IMR-90 (cell line): ENCODE results near the gene TGDS. TPM values are rescaled to one million over a fixed set of nuclear protein-coding genes. Genes with fewer than 3 reads are reported as not detected.

ENCODE experiments used
- ATAC-seq: fragments of 200-7000 bp; cut with Tn5 transposase; 2 replicates; pipeline ENCODE4 v1.9.1; 2020; ENCODE audit warnings: low read depth, mild to moderate bottlenecking, moderate library complexity
- BruUV-seq: library from RNA; stranded (reverse); fragments of 400-500 nt; replicated peaks from 2 replicates; lab custom pipeline; 2021; lab: Mats Ljungman, UMichigan
- CTCF ChIA-PET: fragments of 300-600 bp; formaldehyde crosslinking; extraction: SDS; loops from one replicate; lab custom pipeline; 2021; ENCODE audit warnings: antibody characterized with exemption; lab: Yijun Ruan, JAX
- POLR2A ChIA-PET: fragments of 300-600 bp; sonication (Branson Sonifier 250); formaldehyde crosslinking; loops from one replicate; lab custom pipeline; 2022; ENCODE audit warnings: antibody characterized with exemption; ENCODE audit not compliant: unreplicated experiment; lab: Charles Lee
- DNase-seq: peaks from one replicate; pipeline ENCODE4 v3.0.0; 2013
- H2AFZ ChIP-seq: replicated peaks from 2 replicates; pipeline ENCODE3; 2013; ENCODE audit warnings: low read length, mild to moderate bottlenecking; ENCODE audit not compliant: poor library complexity
- H2AK5ac ChIP-seq: 2 replicates; pipeline ENCODE4 v1.6.1; 2013; ENCODE audit warnings: low read depth, low read length, inconsistent platforms
- H2AK9ac ChIP-seq: replicated peaks from 2 replicates; pipeline ENCODE3; 2013; ENCODE audit warnings: mild to moderate bottlenecking, low read depth, low read length, moderate library complexity; ENCODE audit not compliant: poor library complexity
- H2BK120ac ChIP-seq: 2 replicates; pipeline ENCODE4 v1.6.1; 2013; ENCODE audit warnings: low read depth, low read length, inconsistent platforms
- H2BK15ac ChIP-seq: 3 replicates; pipeline ENCODE4 v1.6.1; 2013; ENCODE audit warnings: low read depth, low read length, inconsistent platforms
- H2BK20ac ChIP-seq: 2 replicates; pipeline ENCODE4 v1.6.1; 2013; ENCODE audit warnings: low read depth, mild to moderate bottlenecking, inconsistent platforms, low read length, moderate library complexity
- H2BK5ac ChIP-seq: 2 replicates; pipeline ENCODE4 v1.6.1; 2013; ENCODE audit warnings: mild to moderate bottlenecking, low read depth, low read length, inconsistent platforms; ENCODE audit not compliant: poor library complexity, severe bottlenecking
- H3K14ac ChIP-seq: replicated peaks from 2 replicates; pipeline ENCODE4 v1.6.1; 2013; ENCODE audit warnings: low read depth, low read length, inconsistent platforms
- H3K18ac ChIP-seq: 2 replicates; pipeline ENCODE4 v1.6.1; 2013; ENCODE audit warnings: low read depth, low read length, control low read depth
- H3K23ac ChIP-seq: 2 replicates; pipeline ENCODE4 v1.6.1; 2013; ENCODE audit warnings: low read depth, low read length, inconsistent platforms
- H3K27ac ChIP-seq: 2 replicates; pipeline ENCODE4 v1.5.1; 2013; ENCODE audit warnings: mild to moderate bottlenecking, control low read depth, low read length; ENCODE audit not compliant: insufficient read depth
- H3K27me3 ChIP-seq: 2 replicates; pipeline ENCODE4 v1.6.1; 2013; ENCODE audit warnings: low read length; ENCODE audit not compliant: control insufficient read depth, insufficient read depth
- H3K36me3 ChIP-seq: 2 replicates; pipeline ENCODE4 v1.6.1; 2013; ENCODE audit warnings: low read length, mixed read lengths; ENCODE audit not compliant: control insufficient read depth, insufficient read depth
- H3K4ac ChIP-seq: 2 replicates; pipeline ENCODE4 v1.6.1; 2013; ENCODE audit warnings: low read depth, low read length, inconsistent platforms
- H3K4me1 ChIP-seq: 2 replicates; pipeline ENCODE4 v1.6.1; 2013; ENCODE audit warnings: low read length, mixed read lengths; ENCODE audit not compliant: control insufficient read depth, insufficient read depth
- H3K4me2 ChIP-seq: 2 replicates; pipeline ENCODE4 v1.6.1; 2013; ENCODE audit warnings: low read depth, mild to moderate bottlenecking, control low read depth, low read length, moderate library complexity
- H3K4me3 ChIP-seq: 2 replicates; pipeline ENCODE4 v1.5.1; 2013; ENCODE audit warnings: low read depth, mild to moderate bottlenecking, control low read depth, low read length, moderate library complexity; ENCODE audit not compliant: insufficient read depth
- H3K56ac ChIP-seq: 2 replicates; pipeline ENCODE4 v1.6.1; 2013; ENCODE audit warnings: low read length, inconsistent platforms; ENCODE audit not compliant: insufficient read depth; ENCODE audit errors: extremely low read depth
- H3K79me1 ChIP-seq, 2 experiments: 2 replicates each; pipeline ENCODE4 v1.6.1; 2013; ENCODE audit warnings: low read length in 2 of 2, inconsistent platforms in 1 of 2, low read depth in 1 of 2
- H3K9ac ChIP-seq: 2 replicates; pipeline ENCODE4 v1.6.1; 2013; ENCODE audit warnings: low read depth, low read length, control low read depth
- H3K9me1 ChIP-seq: 2 replicates; pipeline ENCODE4 v1.6.1; 2013; ENCODE audit warnings: low read length, inconsistent platforms; ENCODE audit not compliant: insufficient read depth
- H3K9me3 ChIP-seq: 2 replicates; pipeline ENCODE4 v1.6.1; 2013; ENCODE audit warnings: low read length; ENCODE audit not compliant: control insufficient read depth, insufficient read depth
- H4K20me1 ChIP-seq: 2 replicates; pipeline ENCODE4 v1.6.1; 2013; ENCODE audit warnings: low read length, inconsistent platforms; ENCODE audit not compliant: insufficient read depth
- H4K5ac ChIP-seq: 2 replicates; pipeline ENCODE4 v1.6.1; 2013; ENCODE audit warnings: mild to moderate bottlenecking, low read depth, low read length, control low read depth
- H4K8ac ChIP-seq, 2 experiments: 2 replicates each; pipeline ENCODE4 v1.6.1; 2013; ENCODE audit warnings: low read depth in 2 of 2, low read length in 2 of 2, control low read depth in 1 of 2, inconsistent platforms in 1 of 2
- H4K91ac ChIP-seq: 2 replicates; pipeline ENCODE4 v1.6.1; 2013; ENCODE audit warnings: low read depth, low read length, inconsistent platforms; ENCODE audit not compliant: insufficient read depth
- BHLHE40 ChIP-seq: fragments of 150-350 bp; IDR thresholded peaks from 2 replicates; pipeline ENCODE4 v1.6.1; 2016; ENCODE audit warnings: mild to moderate bottlenecking, low read depth, low read length
- CEBPB ChIP-seq: IDR thresholded peaks from 2 replicates; pipeline ENCODE4 v1.6.1; 2012; ENCODE audit warnings: low read depth, low read length, improper control_type of control experiment
- CHD1 ChIP-seq: IDR thresholded peaks from 2 replicates; pipeline ENCODE4 v1.6.1; 2012; ENCODE audit warnings: low read depth, low read length, improper control_type of control experiment
- ELK1 ChIP-seq: fragments of 150-350 bp; IDR thresholded peaks from 2 replicates; pipeline ENCODE4 v1.6.1; 2016; ENCODE audit warnings: low read depth, mild to moderate bottlenecking, low read length, moderate library complexity, borderline replicate concordance
- FOS ChIP-seq: fragments of 150-350 bp; IDR thresholded peaks from 2 replicates; pipeline ENCODE4 v1.6.1; 2016; ENCODE audit warnings: low read depth, low read length
- MAFK ChIP-seq: IDR thresholded peaks from 2 replicates; pipeline ENCODE4 v1.6.1; 2012; ENCODE audit warnings: low read depth, low read length, improper control_type of control experiment
- MAZ ChIP-seq: IDR thresholded peaks from 2 replicates; pipeline ENCODE4 v1.6.1; 2012; ENCODE audit warnings: low read depth, mild to moderate bottlenecking, low read length, improper control_type of control experiment, moderate library complexity, borderline replicate concordance
- MXI1 ChIP-seq: IDR thresholded peaks from 2 replicates; pipeline ENCODE4 v1.6.1; 2012; ENCODE audit warnings: low read depth, mild to moderate bottlenecking, low read length, moderate library complexity, borderline replicate concordance
- NFE2L2 ChIP-seq: fragments of 150-350 bp; IDR thresholded peaks from 2 replicates; pipeline ENCODE4 v1.6.1; 2016; ENCODE audit warnings: low read depth, mild to moderate bottlenecking, low read length
- POLR2A ChIP-seq: IDR thresholded peaks from 2 replicates; pipeline ENCODE4 v1.6.1; 2012; ENCODE audit warnings: mild to moderate bottlenecking, low read depth, low read length
- RAD21 ChIP-seq: IDR thresholded peaks from 2 replicates; pipeline ENCODE4 v1.6.1; 2012; ENCODE audit warnings: low read length, improper control_type of control experiment
- RCOR1 ChIP-seq: IDR thresholded peaks from 2 replicates; pipeline ENCODE4 v1.6.1; 2012; ENCODE audit warnings: mild to moderate bottlenecking, low read length, improper control_type of control experiment; ENCODE audit not compliant: insufficient replicate concordance
- RFX5 ChIP-seq: IDR thresholded peaks from 2 replicates; pipeline ENCODE4 v1.8.0; 2012; ENCODE audit warnings: low read depth, mild to moderate bottlenecking, low read length, moderate library complexity
- SMC3 ChIP-seq: fragments of 150-350 bp; IDR thresholded peaks from 2 replicates; pipeline ENCODE4 v1.6.1; 2016; ENCODE audit warnings: low read depth, mild to moderate bottlenecking, antibody characterized with exemption, low read length, moderate library complexity
- USF2 ChIP-seq: fragments of 150-350 bp; IDR thresholded peaks from 2 replicates; pipeline ENCODE4 v1.6.1; 2017; ENCODE audit warnings: mild to moderate bottlenecking, antibody characterized with exemption, low read length, low read depth
- WGBS, 2 experiments: methylation state at CpG; one replicate each; pipeline versions ENCODE4 v1.1.5 to v1.1.7; 2013; ENCODE audit warnings: missing lambda C conversion rate in 2 of 2; ENCODE audit not compliant: insufficient read length in 1 of 2; ENCODE audit errors: extremely low coverage in 2 of 2; 5-methylcytosine and 5-hydroxymethylcytosine counted together
- dilution Hi-C: fragments of 300-500 bp; cut with HindIII; formaldehyde crosslinking; loops from one replicate; pipeline ENCODE4 v1.14.3; 2018; ENCODE audit warnings: low sequenced_read_pairs; ENCODE audit not compliant: unreplicated experiment
- in situ Hi-C: fragments of 300-500 bp; cut with MboI; formaldehyde crosslinking; loops from 3 replicates; pipeline ENCODE4 v1.14.3; 2019; ENCODE audit warnings: low sequenced_read_pairs, inconsistent platforms, mixed read lengths
- intact Hi-C: fragments of 100-400 bp; cut with micrococcal nuclease; formaldehyde crosslinking; loops from 2 replicates; pipeline ENCODE4 v1.10.0; 2022
- polyA plus RNA-seq, 3 experiments: library from polyadenylated mRNA; depleted of rRNA; stranded (reverse); fragments of >200 nt; gene quantifications; 2 replicates each; pipeline ENCODE4 v1.2.3, GENCODE V29; 2012; ENCODE audit warnings: low replicate concordance in 1 of 3
- total RNA-seq: library from RNA; depleted of rRNA; stranded (reverse); fragments of >200 nt; gene quantifications from 2 replicates; pipeline ENCODE4 v1.2.3, GENCODE V29; 2012

TGDS gene
- total and polyA plus RNA-seq, 2 of the 4 experiments (the other 2 are of a cell fraction): 9.6 to 15.6 TPM

GRCh38 chr13:94548382-94548781, 47.6 kb downstream of the TGDS start:
- intact Hi-C loops: loop anchor here (5.0 kb wide), 1 partner anchor 111 kb away; no protein-coding TSS in a partner anchor
- Histone ChIP-seq H4K8ac (peak overlapping the region; percentile 70; a peak in 3 of 4 replicates), H3K9me3 (no peaks in the 10 kb centered on the region), H2AK9ac (peak overlapping the region; percentile 14), H3K79me1 (no peaks in the 10 kb centered on the region), H3K14ac (peak overlapping the region; percentile 18; the same call in 1 of the 2 replicates), H3K4me3 (peak overlapping the region; percentile 55), H2AFZ (peak overlapping the region; percentile 91), H3K4me1 (no peaks in the 10 kb centered on the region), H3K4me2 (peak overlapping the region; percentile 85), H3K18ac (no peak overlapping the region), H2BK15ac (no peak overlapping the region), H3K9ac (peak overlapping the region; percentile 83), H3K27ac (peak overlapping the region; percentile 69), H2BK120ac (no peak overlapping the region), H3K9me1 (no peaks in the 10 kb centered on the region), H4K20me1 (no peaks in the 10 kb centered on the region; the same call in 1 of the 2 replicates), H2BK20ac (no peak overlapping the region), H3K36me3 (no peaks in the 10 kb centered on the region), H2BK5ac (peak overlapping the region; percentile 71), H2AK5ac (no peak overlapping the region), H3K27me3 (no peaks in the 10 kb centered on the region), H3K56ac (peak overlapping the region; percentile 59), H4K5ac (peak overlapping the region; percentile 21; the same call in 1 of the 2 replicates), H3K4ac (peak overlapping the region; percentile 11), H3K23ac (0 out of 2 replicates have a peak overlapping the region, but pooled peaks have one; percentile 1), H4K91ac (no peak overlapping the region)
- in situ Hi-C loops: no loop called here
- ChIA-PET POLR2A (no interaction called here), CTCF (interaction anchor here (0.5 to 0.7 kb wide), 2 partner anchors 75 to 794 kb away, joined by 3 to 4 read pairs; no protein-coding TSS in a partner anchor)
- no peak for ATAC-seq
- dilution Hi-C loops: no loop called here
- TF ChIP-seq ELK1: no peak
- TF ChIP-seq RFX5: no peak
- no peak for TF ChIP-seq NFE2L2
- TF ChIP-seq POLR2A: no peak
- TF ChIP-seq MAFK: no peak
- no peak for TF ChIP-seq SMC3
- no peak for TF ChIP-seq FOS
- no peak for TF ChIP-seq BHLHE40
- no peak for TF ChIP-seq MXI1
- no peak for TF ChIP-seq USF2
- TF ChIP-seq MAZ: no peak
- TF ChIP-seq CHD1: no peak
- TF ChIP-seq CEBPB: no peak
- TF ChIP-seq RAD21: no peak
- TF ChIP-seq RCOR1: no peak
- no peak for DNase-seq
- 32% methylated on average over 4 of the region's 6 CpGs; no CpG with 5 or more reads in 1 of the 2 experiments for WGBS, 2 experiments
- no TSS peak for BruUV-seq
